HL-60/S4 treated with phorbol 12-myristate 13-acetate at 8.2 ng/mL for 4 days and 3 days (cell line): Measurements from ENCODE around the gene FUT1.

Experiments
- in situ Hi-C: fragments of 300-500 bp; cut with MboI; formaldehyde crosslinking; loops from 2 replicates; pipeline ENCODE4 v1.15.0; 2022; ENCODE audit warnings: low sequenced_read_pairs

Gene FUT1

DNA sequence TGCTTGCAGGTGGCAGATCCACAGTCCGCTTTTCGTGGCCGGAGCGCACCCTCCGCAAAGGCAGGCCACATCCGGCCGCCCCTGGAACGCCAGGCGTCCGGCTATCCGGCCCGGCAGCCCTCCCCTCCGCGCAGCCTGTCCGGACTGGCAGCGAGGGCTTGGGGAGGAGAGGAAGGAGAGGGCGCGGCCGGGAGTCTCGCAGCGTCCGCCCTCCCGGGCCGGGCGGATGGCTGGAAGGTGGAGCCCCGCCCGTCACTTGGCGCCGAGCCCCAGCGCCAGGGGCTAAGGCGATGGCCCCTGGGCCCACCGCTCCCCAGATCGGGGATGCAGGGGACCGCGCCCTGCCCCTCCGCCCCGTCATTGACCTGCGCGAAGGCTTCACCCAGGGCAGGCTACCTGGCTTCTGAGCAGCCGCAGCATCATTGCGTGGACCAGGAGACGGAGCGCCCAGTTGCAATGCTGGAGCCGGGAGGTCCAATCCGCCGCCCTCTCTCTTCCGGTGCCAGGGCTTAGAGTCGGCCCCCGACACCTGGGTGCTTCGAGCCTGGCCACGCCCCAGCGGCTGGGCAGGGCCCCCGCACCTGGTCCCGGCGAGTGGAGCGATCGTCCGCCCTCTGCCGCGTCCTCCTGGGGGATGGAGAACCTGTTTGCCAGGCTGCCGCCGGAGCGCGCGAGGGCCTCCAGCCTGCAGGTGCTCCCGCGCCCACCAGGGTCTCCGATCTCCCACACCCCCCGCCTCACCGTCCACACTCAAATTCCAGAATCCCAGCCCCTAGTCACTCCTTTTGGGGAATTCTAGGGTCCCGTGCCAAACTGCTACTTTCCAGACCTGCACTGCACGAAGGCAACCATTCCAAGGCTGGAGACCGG is at the start of gene FUT1:
Gene FUT1, minus strand, starts transcription at position 146 of the 870 bp plus-strand sequence. CDS start 1,360 bp downstream, outside the sequence.
- in situ Hi-C loops = no loop called here

GRCh38 chr19:48799358-48800300 is 47.2 kb upstream of the FUT1 start:
- in situ Hi-C loops = loop anchor here (25.0 kb wide), 1 partner anchor 163 kb away; the partner anchor contains the start of genes BAX and FTL

- in situ Hi-C loops = loop anchor here (25.0 kb wide), 1 partner anchor 163 kb away; the partner anchor contains the start of genes BAX and FTL
Observed at GRCh38 chr19:48798937-48799336, 46.5 kb upstream of the FUT1 start.

- in situ Hi-C loops = loop anchor here (25.0 kb wide), 1 partner anchor 165 kb away; the partner anchor contains the start of genes BAX and FTL
Observed at GRCh38 chr19:48797103-48797502, 44.7 kb upstream of the FUT1 start.

GRCh38 chr19:48796298-48797083 is 44.0 kb upstream of the FUT1 start:
- in situ Hi-C loops = loop anchor here (25.0 kb wide), 1 partner anchor 166 kb away; the partner anchor contains the start of genes BAX and FTL

GRCh38 chr19:48795685-48796070 is 43.2 kb upstream of the FUT1 start:
- in situ Hi-C loops = loop anchor here (25.0 kb wide), 1 partner anchor 167 kb away; the partner anchor contains the start of genes BAX and FTL

DNA sequence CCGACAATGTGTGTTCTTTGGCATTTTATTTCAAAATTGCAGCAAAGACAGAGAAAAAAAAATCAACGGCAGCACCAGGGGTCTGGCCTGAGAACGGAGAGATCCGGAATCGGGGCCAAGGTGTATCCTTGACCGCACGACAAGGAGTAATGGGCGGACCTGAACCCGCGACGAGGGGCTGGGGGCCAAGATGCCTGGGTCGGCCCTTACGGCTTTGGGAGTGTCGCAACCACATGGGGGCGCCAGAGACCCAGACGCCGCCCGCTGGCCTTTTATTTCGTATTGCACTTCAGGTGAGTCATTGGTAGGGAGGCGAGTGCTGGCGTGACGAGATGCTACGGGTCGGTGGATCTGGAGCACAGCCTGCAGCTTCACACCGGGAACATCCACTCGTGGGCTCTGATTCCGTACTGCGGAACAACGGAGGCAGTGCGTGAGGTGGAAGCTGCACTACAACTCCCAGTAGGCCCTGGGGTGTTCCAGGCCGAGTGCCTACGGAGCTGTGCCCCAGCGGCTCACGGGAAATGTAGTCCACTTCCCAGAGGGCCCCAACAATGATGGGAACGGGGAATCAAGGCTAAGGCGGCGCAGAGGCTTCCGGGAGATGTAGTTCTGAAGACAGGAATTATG is 42.7 kb upstream of the FUT1 start:
- in situ Hi-C loops = loop anchor here (25.0 kb wide), 1 partner anchor 167 kb away; the partner anchor contains the start of genes BAX and FTL

- in situ Hi-C loops = loop anchor here (25.0 kb wide), 1 partner anchor 168 kb away; the partner anchor contains the start of genes BAX and FTL
Observed at GRCh38 chr19:48794291-48794690, 41.9 kb upstream of the FUT1 start.

DNA sequence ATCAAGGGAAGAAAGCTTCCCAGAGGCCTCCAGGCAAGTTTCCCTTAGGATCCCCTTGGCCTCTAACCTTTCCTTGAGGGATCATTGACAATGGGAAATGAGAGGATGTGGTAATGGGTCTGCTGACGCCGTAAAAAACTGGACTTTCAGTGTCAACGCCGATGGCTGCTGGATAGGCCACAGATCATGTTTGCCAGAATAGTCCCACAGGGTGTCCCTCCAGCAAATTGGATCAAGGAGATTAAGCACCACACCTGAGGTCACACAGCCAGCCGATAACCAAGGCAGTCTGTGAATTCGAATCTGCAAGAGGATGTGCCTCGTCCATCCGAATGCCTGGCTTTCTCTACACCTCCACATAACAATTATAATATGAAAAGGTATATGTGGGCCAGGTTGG is 40.8 kb upstream of the FUT1 start:
- in situ Hi-C loops = loop anchor here (25.0 kb wide), 1 partner anchor 169 kb away; the partner anchor contains the start of genes BAX and FTL

- in situ Hi-C loops = loop anchor here (25.0 kb wide), 1 partner anchor 175 kb away; the partner anchor contains the start of genes BAX and FTL
Observed at GRCh38 chr19:48787331-48787730, 34.9 kb upstream of the FUT1 start.

DNA sequence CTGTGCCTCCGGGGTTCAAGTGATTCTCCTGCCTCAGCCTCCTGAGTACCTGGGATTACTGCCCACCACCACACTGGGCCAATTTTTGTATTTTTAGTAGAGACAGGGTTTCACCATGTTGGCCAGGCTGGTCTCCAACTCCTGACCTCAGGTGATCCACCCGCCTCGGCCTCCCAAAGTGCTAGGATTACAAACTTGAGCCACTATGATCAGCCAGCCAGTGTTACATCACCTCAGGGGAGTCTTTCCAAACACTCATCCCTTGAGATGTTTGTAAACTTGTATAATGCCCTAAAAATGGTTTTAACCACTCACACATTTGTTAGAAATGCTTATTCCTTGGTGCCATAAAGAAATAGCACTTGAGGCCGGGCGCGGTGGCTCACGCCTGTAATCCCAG is 34.0 kb upstream of the FUT1 start:
- in situ Hi-C loops = loop anchor here (25.0 kb wide), 1 partner anchor 176 kb away; the partner anchor contains the start of genes BAX and FTL

- in situ Hi-C loops = loop anchor here (25.0 kb wide), 1 partner anchor 178 kb away; the partner anchor contains the start of genes BAX and FTL
Observed at GRCh38 chr19:48784527-48784926, 32.1 kb upstream of the FUT1 start.

GRCh38 chr19:48780631-48781391 is 28.4 kb upstream of the FUT1 start:
- in situ Hi-C loops = loop anchor here (25.0 kb wide), 1 partner anchor 181 kb away; the partner anchor contains the start of genes BAX and FTL

GRCh38 chr19:48779636-48780035 is 27.2 kb upstream of the FUT1 start:
- in situ Hi-C loops = loop anchor here (25.0 kb wide), 1 partner anchor 183 kb away; the partner anchor contains the start of genes BAX and FTL

GRCh38 chr19:48777720-48778119 is 25.3 kb upstream of the FUT1 start:
- in situ Hi-C loops = loop anchor here (25.0 kb wide), 1 partner anchor 185 kb away; the partner anchor contains the start of genes BAX and FTL

DNA sequence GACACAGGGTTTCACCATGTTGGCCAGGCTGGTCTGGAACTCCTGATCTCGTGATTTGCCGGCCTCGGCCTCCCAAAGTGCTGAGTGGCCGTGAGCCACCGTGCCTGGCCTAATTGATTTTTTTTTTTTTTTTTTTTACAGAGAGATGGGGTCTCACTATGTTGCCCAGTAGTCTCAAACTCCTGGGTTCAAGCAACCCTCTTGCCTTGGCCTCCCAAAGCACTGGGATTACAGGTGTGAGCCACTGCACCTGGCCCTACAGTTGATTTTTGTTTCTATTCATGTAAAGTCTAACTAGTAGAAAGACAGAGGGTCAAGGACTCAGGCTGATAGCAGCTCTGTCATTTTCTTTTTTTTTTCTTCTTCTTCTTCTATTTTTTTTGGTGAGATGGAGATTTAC is 24.7 kb upstream of the FUT1 start:
- in situ Hi-C loops = loop anchor here (25.0 kb wide), 1 partner anchor 185 kb away; the partner anchor contains the start of genes BAX and FTL

DNA sequence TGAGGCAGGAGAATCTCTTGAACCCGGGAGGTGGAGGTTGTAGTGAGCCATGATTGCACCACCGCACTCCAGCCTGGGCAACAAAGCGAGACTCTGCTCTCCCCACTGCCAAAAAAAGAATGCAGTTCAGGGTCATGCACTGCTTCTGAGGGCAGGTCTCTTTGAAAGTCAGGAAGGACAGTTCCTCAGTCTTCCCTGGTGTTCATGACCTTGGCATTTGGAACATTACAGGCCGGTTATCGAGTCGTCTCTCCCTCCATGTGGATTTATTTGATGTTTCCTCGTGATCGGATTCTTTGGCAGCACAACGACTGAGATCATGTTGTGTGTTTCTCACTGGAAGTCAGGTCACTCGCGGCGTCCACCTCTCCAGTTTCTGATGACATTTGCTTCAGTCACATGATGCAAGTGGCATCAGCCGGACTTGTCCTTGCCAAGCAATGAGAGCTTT is 20.1 kb upstream of the FUT1 start:
- in situ Hi-C loops = no loop called here
